GM19324 (cell line): ENCODE data around the gene CCT3.
"Not testable (repeated sequence)": the region's sequence is repeated elsewhere in the genome, so short reads cannot be mapped to it uniquely, and the experiment has no call there.

Experiments used
- ATAC-seq: cut with Tn5 transposase; IDR thresholded peaks from one replicate; pipeline ENCODE4 v1.9.1; 2021; ENCODE audit warnings: mild to moderate bottlenecking, moderate library complexity; ENCODE audit not compliant: unreplicated experiment, low FRiP score

The CCT3 gene

GRCh38 chr1:156337052-156337887 is 822 bp downstream of the CCT3 start:
- no peak for ATAC-seq

- ATAC-seq = no peak
These were observed 1.9 kb downstream of the CCT3 start for GRCh38 chr1:156336242-156336641.

GRCh38 chr1:156323179-156323578 is 14.9 kb downstream of the CCT3 start:
- ATAC-seq = not testable (repeated sequence)

GRCh38 chr1:156320560-156320959 is 17.5 kb downstream of the CCT3 start:
- no peak for ATAC-seq

GRCh38 chr1:156319664-156320063 is 18.4 kb downstream of the CCT3 start:
- ATAC-seq = no peak

- no peak for ATAC-seq
These were observed 21.2 kb downstream of the CCT3 start for GRCh38 chr1:156316909-156317308.

GRCh38 chr1:156310962-156311361 is 27.1 kb downstream of the CCT3 start:
- ATAC-seq = no peak

GRCh38 chr1:156308078-156308477 is 30.0 kb downstream of the CCT3 start:
- ATAC-seq = no peak

- no peak for ATAC-seq
These were observed 32.9 kb downstream of the CCT3 start for GRCh38 chr1:156305215-156305614.

- ATAC-seq = no peak
These were observed 34.9 kb downstream of the CCT3 start for GRCh38 chr1:156303241-156303640.

- no peak for ATAC-seq
These were observed 39.2 kb downstream of the CCT3 start, which contains the start of gene VHLL for GRCh38 chr1:156298852-156299357. VHLL (minus strand) TSS chr1:156299307; CDS start chr1:156299189, 118 bp downstream.

- ATAC-seq = no peak
These were observed 42.6 kb downstream of the CCT3 start, which contains the start of gene GLMP for GRCh38 chr1:156295391-156295947. GLMP (minus strand) TSS chr1:156295679; CDS start chr1:156295645, 34 bp downstream.

GRCh38 chr1:156293895-156294294 is 44.2 kb downstream of the CCT3 start:
- no peak for ATAC-seq

- ATAC-seq = no peak
These were observed 45.0 kb downstream of the CCT3 start for GRCh38 chr1:156293098-156293434.

- ATAC-seq = no peak
These were observed 46.6 kb downstream of the CCT3 start for GRCh38 chr1:156291226-156292061.

GRCh38 chr1:156289857-156290256 is 48.2 kb downstream of the CCT3 start:
- no peak for ATAC-seq

GRCh38 chr1:156286061-156286460 is 52.0 kb downstream of the CCT3 start:
- no peak for ATAC-seq

GRCh38 chr1:156285437-156285836 is 52.7 kb downstream of the CCT3 start:
- ATAC-seq = no peak

- ATAC-seq = no peak
These were observed 53.3 kb downstream of the CCT3 start for GRCh38 chr1:156284757-156285156.

- ATAC-seq = no peak
These were observed 54.0 kb downstream of the CCT3 start, which contains the start of gene TMEM79 for GRCh38 chr1:156284112-156284511. TMEM79 (plus strand) TSS chr1:156284325; CDS start chr1:156285227, 902 bp downstream.

GRCh38 chr1:156283521-156283920 is 54.6 kb downstream of the CCT3 start:
- ATAC-seq = no peak
